HUES6 (cell line): ENCODE data around the gene FRK.

Experiments used
- H3K27ac ChIP-seq: 2 replicates; pipeline ENCODE4 v1.7.0; 2013; ENCODE audit warnings: low read depth, mild to moderate bottlenecking, low read length, inconsistent platforms
- H3K27me3 ChIP-seq: 2 replicates; pipeline ENCODE4 v1.6.1; 2013; ENCODE audit warnings: low read length; ENCODE audit not compliant: control insufficient read depth, insufficient read depth
- H3K36me3 ChIP-seq: 2 replicates; pipeline ENCODE4 v1.6.1; 2013; ENCODE audit warnings: low read length; ENCODE audit not compliant: control insufficient read depth, insufficient read depth
- H3K4me1 ChIP-seq: 2 replicates; pipeline ENCODE4 v1.6.1; 2013; ENCODE audit warnings: low read length; ENCODE audit not compliant: control insufficient read depth, insufficient read depth
- H3K4me3 ChIP-seq: 2 replicates; pipeline ENCODE4 v1.5.1; 2013; ENCODE audit warnings: low read depth, low read length
- H3K9ac ChIP-seq: one replicate; pipeline ENCODE4 v1.6.1; 2013; ENCODE audit warnings: mild to moderate bottlenecking, low read length
- H3K9me3 ChIP-seq: 2 replicates; pipeline ENCODE4 v1.6.1; 2013; ENCODE audit warnings: low read depth, low read length; ENCODE audit not compliant: control insufficient read depth, insufficient read depth

FRK gene

GRCh38 chr6:116018976-116019375 lies 41.7 kb downstream of the FRK start:
- no peak overlapping the region for H3K9ac ChIP-seq
- no peak overlapping the region for H3K27ac ChIP-seq
- no peaks in the 10 kb centered on the region for H3K36me3 ChIP-seq
- no peaks in the 10 kb centered on the region for H3K4me1 ChIP-seq
- no peak overlapping the region for H3K4me3 ChIP-seq
- H3K9me3 ChIP-seq: no peaks in the 10 kb centered on the region
- no peaks in the 10 kb centered on the region for H3K27me3 ChIP-seq

- Histone ChIP-seq H3K27ac (no peak overlapping the region), H3K9me3 (no peaks in the 10 kb centered on the region), H3K4me3 (no peak overlapping the region), H3K27me3 (no peaks in the 10 kb centered on the region), H3K4me1 (no peaks in the 10 kb centered on the region), H3K36me3 (no peaks in the 10 kb centered on the region), H3K9ac (no peak overlapping the region)
Measured at GRCh38 chr6:116017546-116018295, 43.0 kb downstream of the FRK start.

- H3K4me3 ChIP-seq: no peak overlapping the region
- H3K9ac ChIP-seq: no peak overlapping the region
- no peaks in the 10 kb centered on the region for H3K4me1 ChIP-seq
Measured at GRCh38 chr6:116016846-116017545, 43.7 kb downstream of the FRK start.

GRCh38 chr6:116015983-116016382 lies 44.7 kb downstream of the FRK start:
- Histone ChIP-seq H3K27ac (no peak overlapping the region), H3K9ac (no peak overlapping the region), H3K4me1 (no peaks in the 10 kb centered on the region), H3K27me3 (no peaks in the 10 kb centered on the region), H3K36me3 (no peaks in the 10 kb centered on the region), H3K9me3 (no peaks in the 10 kb centered on the region), H3K4me3 (no peak overlapping the region)

More at GRCh38 chr6:116016846-116017545, 43.7 kb downstream of the FRK start:
- H3K27me3 ChIP-seq: no peaks in the 10 kb centered on the region
- H3K9me3 ChIP-seq: no peaks in the 10 kb centered on the region
- H3K27ac ChIP-seq: no peak overlapping the region
- H3K36me3 ChIP-seq: no peaks in the 10 kb centered on the region

- no peak overlapping the region for H3K4me3 ChIP-seq
- no peak overlapping the region for H3K9ac ChIP-seq
- H3K27me3 ChIP-seq: no peaks in the 10 kb centered on the region
- no peaks in the 10 kb centered on the region for H3K36me3 ChIP-seq
- no peaks in the 10 kb centered on the region for H3K9me3 ChIP-seq
- no peak overlapping the region for H3K27ac ChIP-seq
- no peaks in the 10 kb centered on the region for H3K4me1 ChIP-seq
Measured at GRCh38 chr6:116015561-116015960, 45.1 kb downstream of the FRK start.

GRCh38 chr6:116012951-116013350 lies 47.7 kb downstream of the FRK start:
- no peaks in the 10 kb centered on the region for H3K4me1 ChIP-seq
- no peak overlapping the region for H3K27ac ChIP-seq
- H3K4me3 ChIP-seq: no peak overlapping the region
- no peaks in the 10 kb centered on the region for H3K27me3 ChIP-seq
- no peaks in the 10 kb centered on the region for H3K36me3 ChIP-seq
- H3K9ac ChIP-seq: no peak overlapping the region
- no peaks in the 10 kb centered on the region for H3K9me3 ChIP-seq

GRCh38 chr6:116012471-116012949 lies 48.2 kb downstream of the FRK start:
- Histone ChIP-seq H3K9ac (no peak overlapping the region), H3K27ac (no peak overlapping the region), H3K36me3 (no peaks in the 10 kb centered on the region), H3K4me3 (no peak overlapping the region), H3K27me3 (no peaks in the 10 kb centered on the region), H3K4me1 (no peaks in the 10 kb centered on the region), H3K9me3 (no peaks in the 10 kb centered on the region)

- Histone ChIP-seq H3K36me3 (no peaks in the 10 kb centered on the region), H3K9me3 (no peaks in the 10 kb centered on the region), H3K27me3 (no peaks in the 10 kb centered on the region), H3K4me1 (no peaks in the 10 kb centered on the region), H3K4me3 (no peak overlapping the region), H3K27ac (no peak overlapping the region), H3K9ac (no peak overlapping the region)
Measured at GRCh38 chr6:116011520-116011919, 49.2 kb downstream of the FRK start.

- Histone ChIP-seq H3K4me1 (no peaks in the 10 kb centered on the region), H3K9me3 (no peaks in the 10 kb centered on the region), H3K27ac (no peak overlapping the region), H3K4me3 (no peak overlapping the region), H3K36me3 (no peaks in the 10 kb centered on the region), H3K27me3 (no peaks in the 10 kb centered on the region), H3K9ac (no peak overlapping the region)
Measured at GRCh38 chr6:116010790-116011401, 49.8 kb downstream of the FRK start.

GRCh38 chr6:116010386-116010785 lies 50.3 kb downstream of the FRK start:
- Histone ChIP-seq H3K4me1 (no peaks in the 10 kb centered on the region), H3K9me3 (no peaks in the 10 kb centered on the region), H3K4me3 (no peak overlapping the region), H3K27me3 (no peaks in the 10 kb centered on the region), H3K27ac (no peak overlapping the region), H3K9ac (no peak overlapping the region), H3K36me3 (no peaks in the 10 kb centered on the region)
